ENCODE data around the gene TBC1D4.

GRCh38 chr13:75368167-75368566 lies 113.8 kb downstream of the TBC1D4 start:
- TF ChIP-seq, protein P1, sequence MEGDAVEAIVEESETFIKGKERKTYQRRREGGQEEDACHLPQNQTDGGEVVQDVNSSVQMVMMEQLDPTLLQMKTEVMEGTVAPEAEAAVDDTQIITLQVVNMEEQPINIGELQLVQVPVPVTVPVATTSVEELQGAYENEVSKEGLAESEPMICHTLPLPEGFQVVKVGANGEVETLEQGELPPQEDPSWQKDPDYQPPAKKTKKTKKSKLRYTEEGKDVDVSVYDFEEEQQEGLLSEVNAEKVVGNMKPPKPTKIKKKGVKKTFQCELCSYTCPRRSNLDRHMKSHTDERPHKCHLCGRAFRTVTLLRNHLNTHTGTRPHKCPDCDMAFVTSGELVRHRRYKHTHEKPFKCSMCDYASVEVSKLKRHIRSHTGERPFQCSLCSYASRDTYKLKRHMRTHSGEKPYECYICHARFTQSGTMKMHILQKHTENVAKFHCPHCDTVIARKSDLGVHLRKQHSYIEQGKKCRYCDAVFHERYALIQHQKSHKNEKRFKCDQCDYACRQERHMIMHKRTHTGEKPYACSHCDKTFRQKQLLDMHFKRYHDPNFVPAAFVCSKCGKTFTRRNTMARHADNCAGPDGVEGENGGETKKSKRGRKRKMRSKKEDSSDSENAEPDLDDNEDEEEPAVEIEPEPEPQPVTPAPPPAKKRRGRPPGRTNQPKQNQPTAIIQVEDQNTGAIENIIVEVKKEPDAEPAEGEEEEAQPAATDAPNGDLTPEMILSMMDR (IDR thresholded peaks at IDR 0.05): no peak
- TF ChIP-seq POLR2AphosphoS5 (IDR thresholded peaks at IDR 0.05) (no peak), POLR2A (IDR thresholded peaks at IDR 0.05) (no peak), EP300 (IDR thresholded peaks at IDR 0.05; ENCODE audit: low read depth) (no peak)
